HG03159 (cell line): ENCODE results near the gene LRGUK.

ENCODE experiments used
- ATAC-seq: cut with Tn5 transposase; IDR thresholded peaks from one replicate; pipeline ENCODE4 v1.9.1; 2021; ENCODE audit warnings: mild to moderate bottlenecking, moderate library complexity; ENCODE audit not compliant: unreplicated experiment

LRGUK gene

DNA sequence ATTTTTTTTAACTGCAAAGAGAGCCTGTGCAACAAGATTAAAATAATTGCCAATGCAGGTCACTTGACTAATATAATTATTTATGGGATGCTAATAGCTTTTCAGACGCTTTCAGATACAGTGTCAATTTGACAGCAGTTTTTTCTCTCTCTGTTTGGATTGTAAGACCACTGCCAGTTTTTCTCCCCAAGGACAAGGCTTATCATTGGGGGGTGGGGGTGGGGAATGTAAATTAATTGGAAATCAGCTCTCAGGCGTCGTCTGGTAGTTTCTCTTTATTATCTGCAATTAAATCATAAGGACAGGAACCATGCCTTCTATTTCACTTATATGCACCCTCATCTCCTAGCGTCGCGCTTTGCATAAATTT, 559 bp upstream of the LRGUK start:
- no peak for ATAC-seq

DNA sequence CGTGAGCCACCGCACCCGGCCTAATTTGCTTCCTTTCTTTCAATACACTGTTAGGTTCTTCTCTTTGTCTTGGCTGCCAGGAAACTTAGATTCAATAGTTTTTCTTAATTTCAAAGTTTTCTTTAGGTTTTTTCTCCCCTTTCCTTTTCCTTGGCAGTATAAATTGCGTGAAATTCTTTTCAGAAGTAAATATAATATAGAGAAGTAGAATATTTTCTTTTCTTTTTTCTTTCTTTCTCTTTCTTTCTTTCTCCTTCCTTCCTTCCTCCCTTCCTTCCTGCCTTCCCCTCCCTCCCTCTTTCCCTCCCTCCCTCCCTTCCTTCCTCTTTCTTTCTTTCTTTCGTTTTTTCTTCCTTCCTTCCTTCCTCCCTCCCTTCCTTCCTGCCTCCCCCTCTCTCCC, 1.7 kb downstream of the LRGUK start:
- no peak for ATAC-seq

- ATAC-seq: no peak
These were observed 2.9 kb downstream of the LRGUK start for GRCh38 chr7:134129856-134130523.

GRCh38 chr7:134134004-134134403, 6.9 kb downstream of the LRGUK start:
- ATAC-seq: no peak

- peak; percentile 93 for ATAC-seq
These were observed 14.0 kb downstream of the LRGUK start for GRCh38 chr7:134140889-134141867.

DNA sequence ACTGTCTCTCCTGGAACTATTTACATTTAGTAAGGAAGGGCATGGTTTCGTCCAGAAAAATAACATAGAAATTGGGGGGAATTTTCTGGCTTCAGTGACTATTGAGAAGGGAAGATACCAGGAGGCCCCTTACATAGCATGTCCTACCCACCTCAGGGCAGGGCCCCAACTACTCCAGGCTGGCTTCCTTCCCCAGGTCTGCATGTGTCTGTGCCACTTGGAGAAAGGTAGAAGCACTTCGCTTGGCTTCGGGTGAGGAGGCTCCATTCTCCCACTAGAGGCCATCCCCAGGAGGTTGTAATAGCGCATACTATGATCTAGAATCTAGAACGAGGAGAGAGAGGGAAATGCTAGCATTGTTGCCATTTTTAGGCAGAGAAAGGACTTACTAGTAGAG, 14.7 kb downstream of the LRGUK start:
- no peak for ATAC-seq

GRCh38 chr7:134153493-134154136, 26.5 kb downstream of the LRGUK start:
- ATAC-seq: no peak

- no peak for ATAC-seq
These were observed 27.5 kb downstream of the LRGUK start for GRCh38 chr7:134154581-134155130.

- no peak for ATAC-seq
These were observed 28.1 kb downstream of the LRGUK start for GRCh38 chr7:134155206-134155605.

DNA sequence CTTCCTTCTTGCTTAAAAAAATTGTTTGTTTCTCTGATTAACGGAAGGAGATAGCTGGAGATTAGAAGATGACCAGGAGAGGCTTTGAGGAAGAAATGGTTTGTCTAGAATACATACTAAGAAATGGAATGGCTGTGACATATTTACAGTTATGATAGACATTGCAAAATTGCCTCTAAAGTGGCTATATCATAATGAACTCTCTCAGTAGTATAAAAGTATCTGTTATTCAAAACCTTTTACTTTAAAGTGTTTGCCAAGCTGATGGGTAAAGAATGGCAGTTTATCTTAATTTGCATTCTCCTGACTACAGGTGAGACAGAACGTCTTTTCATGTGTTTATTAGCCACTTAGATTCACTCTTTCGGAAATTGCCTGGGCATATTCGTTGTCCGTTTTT, 28.7 kb downstream of the LRGUK start:
- ATAC-seq: no peak

DNA sequence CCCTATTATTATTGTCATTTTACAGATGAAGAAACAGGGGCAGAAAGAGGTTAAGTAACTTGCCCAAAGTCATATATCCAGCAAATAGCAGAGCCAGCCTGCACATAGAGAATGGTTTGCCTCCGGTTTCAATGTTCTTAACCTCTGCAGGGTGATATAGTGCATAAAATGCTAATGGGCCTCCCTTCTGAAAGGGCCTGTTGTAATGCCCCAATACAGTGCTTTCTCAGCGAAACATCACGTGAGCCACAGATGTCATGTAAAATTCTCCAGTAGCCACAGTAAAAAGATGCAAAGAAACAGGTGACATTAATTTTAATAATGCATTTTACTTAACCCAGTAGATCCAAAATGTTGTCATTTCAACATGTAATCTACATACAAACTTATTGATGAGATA, 38.1 kb downstream of the LRGUK start:
- ATAC-seq: no peak

DNA sequence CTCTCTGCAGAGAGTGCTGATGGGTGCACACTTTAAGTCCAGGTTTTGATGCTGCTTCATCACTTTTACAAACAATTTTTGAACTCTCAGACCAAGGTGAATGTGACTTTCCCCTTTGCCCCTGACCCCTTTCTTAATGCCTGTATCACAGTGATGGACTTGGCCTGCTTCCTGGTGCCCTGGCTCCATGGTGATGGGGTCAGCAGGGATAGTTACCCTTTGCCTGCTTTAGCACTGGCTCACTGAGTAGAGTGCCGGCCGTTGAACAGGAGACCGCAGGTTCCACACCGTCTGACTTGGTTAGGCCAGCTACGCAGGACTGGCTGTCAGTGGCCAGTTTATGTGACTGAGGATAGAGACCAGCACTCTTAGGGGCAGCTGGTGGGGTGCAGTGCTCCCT, 40.1 kb downstream of the LRGUK start:
- ATAC-seq: no peak

DNA sequence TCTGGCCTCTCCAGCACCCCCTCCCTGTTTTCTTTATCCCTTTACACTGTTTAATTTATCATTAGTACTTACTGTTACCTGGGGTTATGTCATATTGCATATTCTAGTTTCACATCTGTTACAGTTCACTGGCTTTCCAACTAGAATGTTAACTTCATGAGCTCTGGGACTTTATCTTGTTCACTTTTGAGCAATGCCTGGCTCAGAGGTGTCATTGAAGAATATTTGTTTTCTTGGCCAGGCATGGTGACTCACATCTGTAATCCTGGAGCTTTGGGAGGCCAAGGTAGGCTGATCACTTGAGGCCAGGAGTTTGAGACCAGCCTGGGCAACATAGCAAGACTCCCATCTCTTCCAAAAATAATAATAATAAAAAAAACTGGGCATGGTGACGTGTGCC, 40.7 kb downstream of the LRGUK start:
- no peak for ATAC-seq

GRCh38 chr7:134174795-134175261, 47.7 kb downstream of the LRGUK start:
- ATAC-seq: peak; percentile 86

GRCh38 chr7:134175334-134176036, 48.3 kb downstream of the LRGUK start:
- ATAC-seq: no peak

GRCh38 chr7:134176037-134176350, 48.9 kb downstream of the LRGUK start:
- no peak for ATAC-seq

- ATAC-seq: no peak
These were observed 52.2 kb downstream of the LRGUK start for GRCh38 chr7:134179036-134180011.

- ATAC-seq: no peak
These were observed 53.2 kb downstream of the LRGUK start for GRCh38 chr7:134180376-134180775.

- ATAC-seq: no peak
These were observed 54.9 kb downstream of the LRGUK start for GRCh38 chr7:134182078-134182477.

DNA sequence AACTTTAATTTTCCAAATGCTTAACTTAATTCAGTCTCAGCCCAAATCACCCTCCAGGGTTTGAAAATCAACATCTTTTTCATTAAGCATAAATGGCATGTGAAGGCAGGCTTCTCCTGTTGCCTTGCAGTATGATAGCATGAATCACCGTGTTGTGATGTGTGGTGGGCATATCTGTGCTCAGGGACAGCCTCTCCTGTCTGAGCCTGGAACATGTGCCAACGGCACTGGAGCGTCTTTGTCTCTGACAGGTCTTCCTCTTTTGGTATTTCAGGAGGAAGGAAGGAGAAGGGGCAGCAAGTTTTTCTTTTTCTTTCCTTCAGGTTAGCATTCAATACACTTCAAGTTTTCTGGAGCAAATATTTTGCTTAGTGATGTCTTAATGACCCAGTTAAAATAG, 57.6 kb downstream of the LRGUK start:
- no peak for ATAC-seq
